Measurements from ENCODE around the gene DEFB132. TPM values are rescaled to one million over a fixed set of nuclear protein-coding genes. Genes with fewer than 3 reads are reported as not detected.
A peak's percentile ranks its signal among the peaks of the same experiment; 100 is the strongest.

DEFB132 gene
- total RNA-seq (2021): not detected in 2 replicates
- Bru-seq, nascent RNA: not detected
- not detected for BruChase-seq, experiment 1, labeled RNA remaining after a 2-hour chase
- not detected for BruChase-seq, experiment 2, labeled RNA remaining after a 6-hour chase
- long read RNA-seq: 0 reads

- TF ChIP-seq EZH2 (IDR thresholded peaks at IDR 0.05; ENCODE audit: borderline replicate concordance, low read depth, low read length, poor library complexity, severe bottlenecking): no peak
- TF ChIP-seq, protein P1, sequence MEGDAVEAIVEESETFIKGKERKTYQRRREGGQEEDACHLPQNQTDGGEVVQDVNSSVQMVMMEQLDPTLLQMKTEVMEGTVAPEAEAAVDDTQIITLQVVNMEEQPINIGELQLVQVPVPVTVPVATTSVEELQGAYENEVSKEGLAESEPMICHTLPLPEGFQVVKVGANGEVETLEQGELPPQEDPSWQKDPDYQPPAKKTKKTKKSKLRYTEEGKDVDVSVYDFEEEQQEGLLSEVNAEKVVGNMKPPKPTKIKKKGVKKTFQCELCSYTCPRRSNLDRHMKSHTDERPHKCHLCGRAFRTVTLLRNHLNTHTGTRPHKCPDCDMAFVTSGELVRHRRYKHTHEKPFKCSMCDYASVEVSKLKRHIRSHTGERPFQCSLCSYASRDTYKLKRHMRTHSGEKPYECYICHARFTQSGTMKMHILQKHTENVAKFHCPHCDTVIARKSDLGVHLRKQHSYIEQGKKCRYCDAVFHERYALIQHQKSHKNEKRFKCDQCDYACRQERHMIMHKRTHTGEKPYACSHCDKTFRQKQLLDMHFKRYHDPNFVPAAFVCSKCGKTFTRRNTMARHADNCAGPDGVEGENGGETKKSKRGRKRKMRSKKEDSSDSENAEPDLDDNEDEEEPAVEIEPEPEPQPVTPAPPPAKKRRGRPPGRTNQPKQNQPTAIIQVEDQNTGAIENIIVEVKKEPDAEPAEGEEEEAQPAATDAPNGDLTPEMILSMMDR (conservative IDR thresholded peaks at IDR 0.05; ENCODE audit: low read depth, low read length): no peak
- no peaks in the 10 kb centered on the region for H3K27me3 ChIP-seq (replicated peaks; ENCODE audit: insufficient read depth, low read depth, low read length, poor library complexity)
- ChIA-PET CTCF (no interaction called here), POLR2A (ENCODE audit: low non-redundant PET) (no interaction called here)
- H3K27ac ChIP-seq (ENCODE audit: low read depth, low read length, poor library complexity, severe bottlenecking): no peak within 1 kb of the TSS
- intact Hi-C loops (cut with micrococcal nuclease; ENCODE audit: unreplicated experiment): no loop called here
- H3K4me3 ChIP-seq (ENCODE audit: low read depth, low read length, poor library complexity, severe bottlenecking): no peak within 1 kb of the TSS
- H3K36me3 ChIP-seq (ENCODE audit: insufficient read depth, low read length, poor library complexity, severe bottlenecking): no peaks in the 10 kb centered on the region
- H3K4me1 ChIP-seq (ENCODE audit: insufficient read depth, low read length, poor library complexity, severe bottlenecking): peaks cover 27% of the 10 kb centered on the region
- DNase-seq (ENCODE audit: low spot score): no peak
- BruUV-seq (replicated peaks): no TSS peak
- H3K9me3 ChIP-seq (ENCODE audit: low read depth, low read length, poor library complexity, severe bottlenecking): no peaks in the 10 kb centered on the region
These were observed at the start of gene DEFB132 for GRCh38 chr20:257419-257818. Gene DEFB132 (plus strand): TSS chr20:257724. CDS start chr20:257779, 55 bp downstream.

DNA sequence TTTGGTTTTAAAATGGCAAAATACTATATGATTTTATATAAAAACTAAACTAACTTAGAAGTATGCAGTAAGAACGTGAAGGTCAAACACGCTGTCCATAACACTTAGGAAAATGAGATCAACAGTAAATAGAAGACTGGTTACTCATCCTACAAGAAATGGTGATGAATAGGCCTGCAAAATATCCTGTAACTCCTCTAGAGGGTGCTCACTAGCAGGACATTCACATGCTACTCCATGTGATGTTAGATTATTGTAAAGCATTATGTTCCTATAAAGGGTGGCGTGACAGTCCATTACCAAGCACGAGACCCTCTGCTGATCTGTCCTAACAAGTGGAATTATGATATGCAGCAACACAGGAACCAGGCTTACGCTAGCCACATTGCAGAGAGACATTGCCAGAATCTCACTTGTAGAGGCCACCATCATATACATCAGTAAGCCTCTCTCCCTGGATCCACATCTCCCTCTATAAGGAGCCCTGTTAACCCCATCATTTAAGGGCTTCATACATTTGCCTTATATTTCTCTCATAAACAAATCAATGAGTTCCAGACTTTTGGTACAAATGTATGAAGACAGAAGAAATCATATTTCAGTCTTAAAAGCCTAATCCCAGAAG lies 48.5 kb upstream of the DEFB132 start:
- BruUV-seq (replicated peaks): no TSS peak
- ChIA-PET CTCF (no interaction called here), POLR2A (ENCODE audit: low non-redundant PET) (no interaction called here)
- Histone ChIP-seq H3K27me3 (replicated peaks; ENCODE audit: insufficient read depth, low read depth, low read length, poor library complexity) (no peaks in the 10 kb centered on the region), H3K4me3 (ENCODE audit: low read depth, low read length, poor library complexity, severe bottlenecking) (no peak overlapping the region), H3K9me3 (ENCODE audit: low read depth, low read length, poor library complexity, severe bottlenecking) (no peaks in the 10 kb centered on the region), H3K36me3 (ENCODE audit: insufficient read depth, low read length, poor library complexity, severe bottlenecking) (no peaks in the 10 kb centered on the region), H3K27ac (ENCODE audit: low read depth, low read length, poor library complexity, severe bottlenecking) (no peak overlapping the region), H3K4me1 (ENCODE audit: insufficient read depth, low read length, poor library complexity, severe bottlenecking) (no peaks in the 10 kb centered on the region)
- peak; percentile 69 for DNase-seq (ENCODE audit: low spot score)
- TF ChIP-seq, protein P1 (conservative IDR thresholded peaks at IDR 0.05; ENCODE audit: low read depth, low read length): peak; percentile 76
- TF ChIP-seq EZH2 (IDR thresholded peaks at IDR 0.05; ENCODE audit: borderline replicate concordance, low read depth, low read length, poor library complexity, severe bottlenecking): no peak
- intact Hi-C loops (cut with micrococcal nuclease; ENCODE audit: unreplicated experiment): loop anchor here (2.0 kb wide), 2 partner anchors 58 to 122 kb away; no protein-coding TSS in a partner anchor

DNA sequence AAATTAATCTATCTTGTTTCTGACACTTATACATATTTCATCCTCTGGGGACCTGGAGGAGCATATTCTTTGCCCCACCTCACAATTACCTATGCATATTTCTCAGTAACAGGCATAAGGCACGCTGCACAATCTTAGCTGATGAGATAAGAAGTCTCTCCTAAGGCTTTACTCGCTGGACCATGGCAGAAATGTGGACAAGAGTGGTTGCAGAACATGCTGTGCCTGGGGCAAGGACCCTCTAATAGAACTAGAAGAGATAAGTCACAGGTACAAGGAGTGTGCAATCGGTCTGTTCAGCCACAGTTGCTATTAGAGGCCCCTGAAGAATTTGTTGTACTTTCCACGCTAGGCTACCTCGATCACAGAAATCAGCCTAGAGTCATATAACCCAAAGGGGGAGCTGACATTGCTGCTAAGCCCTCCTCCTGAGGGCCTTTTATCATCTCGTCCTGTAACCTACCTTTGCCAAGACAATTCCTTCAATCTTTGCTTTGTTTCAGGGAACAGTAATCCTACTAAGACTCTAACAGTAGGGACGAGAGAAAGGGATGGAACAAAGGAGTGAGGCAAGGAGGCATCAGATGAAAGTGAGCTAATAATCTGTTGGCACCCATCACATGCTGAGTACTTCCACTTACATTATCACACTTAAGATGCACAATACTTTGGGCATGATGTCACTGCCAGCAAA lies 46.6 kb upstream of the DEFB132 start:
- BruUV-seq (replicated peaks): no TSS peak
- no peaks in the 10 kb centered on the region for H3K36me3 ChIP-seq (ENCODE audit: insufficient read depth, low read length, poor library complexity, severe bottlenecking)
- H3K4me3 ChIP-seq (ENCODE audit: low read depth, low read length, poor library complexity, severe bottlenecking): no peak overlapping the region
- DNase-seq (ENCODE audit: low spot score): no peak
- intact Hi-C loops (cut with micrococcal nuclease; ENCODE audit: unreplicated experiment): no loop called here
- no peaks in the 10 kb centered on the region for H3K9me3 ChIP-seq (ENCODE audit: low read depth, low read length, poor library complexity, severe bottlenecking)
- ChIA-PET POLR2A (ENCODE audit: low non-redundant PET) (interaction anchor here (0.7 kb wide), 1 partner anchor 296 kb away, joined by 3 read pairs; no protein-coding TSS in a partner anchor), CTCF (no interaction called here)
- no peak overlapping the region for H3K27ac ChIP-seq (ENCODE audit: low read depth, low read length, poor library complexity, severe bottlenecking)
- H3K27me3 ChIP-seq (replicated peaks; ENCODE audit: insufficient read depth, low read depth, low read length, poor library complexity): no peaks in the 10 kb centered on the region
- H3K4me1 ChIP-seq (ENCODE audit: insufficient read depth, low read length, poor library complexity, severe bottlenecking): no peaks in the 10 kb centered on the region
- no peak for TF ChIP-seq EZH2 (IDR thresholded peaks at IDR 0.05; ENCODE audit: borderline replicate concordance, low read depth, low read length, poor library complexity, severe bottlenecking)
- TF ChIP-seq, protein P1 (conservative IDR thresholded peaks at IDR 0.05; ENCODE audit: low read depth, low read length): no peak
